Testis (tissue), 2 donors: ENCODE results near the gene MED12L.

Experiments used
- POLR2A ChIP-seq: fragments of 450-650 bp; IDR thresholded peaks from one replicate; pipeline ENCODE4 v1.6.1; 2017; ENCODE audit warnings: antibody characterized with exemption, mild to moderate bottlenecking, moderate library complexity
- TF ChIP-seq, protein P1 (sequence below), 3 experiments: fragments of 450-650 bp in 2 of 3; fragments of 200-600 bp in 1 of 3; sonication (generic) in 1 of 3; IDR thresholded peaks; one replicate each; pipeline ENCODE4 v1.5.1; 2016 to 2019; ENCODE audit warnings: antibody characterized with exemption in 3 of 3, mild to moderate bottlenecking in 2 of 3, moderate library complexity in 1 of 3

DNA sequence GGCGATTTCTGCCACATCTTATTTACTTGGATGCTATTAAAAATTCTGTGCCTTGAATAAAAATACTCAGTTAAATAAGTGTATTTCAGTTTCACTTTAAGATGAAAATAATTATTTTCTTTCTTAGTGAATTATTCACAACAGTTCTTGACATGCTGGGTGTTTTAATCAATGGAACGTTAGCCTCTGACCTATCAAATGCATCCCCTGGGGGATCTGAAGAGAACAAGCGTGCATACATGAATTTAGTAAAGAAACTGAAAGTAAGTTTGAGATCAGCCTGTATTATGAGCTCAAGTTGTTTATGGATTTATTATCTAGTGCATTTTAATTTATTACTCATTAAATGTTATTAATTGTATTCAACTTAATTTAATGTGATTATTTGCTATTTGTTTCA lies 298.5 kb downstream of the MED12L start:
- TF ChIP-seq, protein P1, sequence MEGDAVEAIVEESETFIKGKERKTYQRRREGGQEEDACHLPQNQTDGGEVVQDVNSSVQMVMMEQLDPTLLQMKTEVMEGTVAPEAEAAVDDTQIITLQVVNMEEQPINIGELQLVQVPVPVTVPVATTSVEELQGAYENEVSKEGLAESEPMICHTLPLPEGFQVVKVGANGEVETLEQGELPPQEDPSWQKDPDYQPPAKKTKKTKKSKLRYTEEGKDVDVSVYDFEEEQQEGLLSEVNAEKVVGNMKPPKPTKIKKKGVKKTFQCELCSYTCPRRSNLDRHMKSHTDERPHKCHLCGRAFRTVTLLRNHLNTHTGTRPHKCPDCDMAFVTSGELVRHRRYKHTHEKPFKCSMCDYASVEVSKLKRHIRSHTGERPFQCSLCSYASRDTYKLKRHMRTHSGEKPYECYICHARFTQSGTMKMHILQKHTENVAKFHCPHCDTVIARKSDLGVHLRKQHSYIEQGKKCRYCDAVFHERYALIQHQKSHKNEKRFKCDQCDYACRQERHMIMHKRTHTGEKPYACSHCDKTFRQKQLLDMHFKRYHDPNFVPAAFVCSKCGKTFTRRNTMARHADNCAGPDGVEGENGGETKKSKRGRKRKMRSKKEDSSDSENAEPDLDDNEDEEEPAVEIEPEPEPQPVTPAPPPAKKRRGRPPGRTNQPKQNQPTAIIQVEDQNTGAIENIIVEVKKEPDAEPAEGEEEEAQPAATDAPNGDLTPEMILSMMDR (IDR thresholded peaks at IDR 0.05), result no peak
- no peak for TF ChIP-seq POLR2A
